HL-60/S4 (cell line): ENCODE results near the gene WDR7.
"Not testable (repeated sequence)": the region's sequence is repeated elsewhere in the genome, so short reads cannot be mapped to it uniquely, and the experiment has no call there.

Source experiments
- in situ Hi-C: fragments of 300-500 bp; cut with MboI; formaldehyde crosslinking; loops from 2 replicates; pipeline ENCODE4 v1.14.3; 2022; ENCODE audit warnings: low sequenced_read_pairs

Gene WDR7

GRCh38 chr18:56652802-56653201 is 1.6 kb downstream of the WDR7 start:
- in situ Hi-C loops = no loop called here

DNA sequence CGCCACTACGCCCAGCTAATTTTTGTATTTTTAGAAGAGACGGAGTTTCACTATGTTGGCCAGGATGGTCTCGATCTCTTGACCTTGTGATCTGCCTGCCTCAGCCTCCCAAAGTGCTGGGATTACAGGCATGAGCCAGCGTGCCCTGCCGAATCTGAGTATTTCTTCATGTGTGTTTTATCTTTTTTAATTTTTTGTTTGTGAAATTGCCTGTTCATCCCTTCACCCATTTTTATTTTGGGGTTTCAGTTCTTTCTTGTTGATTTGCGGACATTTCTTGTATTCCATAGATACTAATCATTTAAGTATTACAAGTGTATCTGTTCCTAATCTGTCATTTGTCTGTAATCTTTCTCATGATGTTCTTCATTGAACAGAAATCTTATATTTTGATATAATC is 3.1 kb downstream of the WDR7 start:
- in situ Hi-C loops = not testable (repeated sequence)

DNA sequence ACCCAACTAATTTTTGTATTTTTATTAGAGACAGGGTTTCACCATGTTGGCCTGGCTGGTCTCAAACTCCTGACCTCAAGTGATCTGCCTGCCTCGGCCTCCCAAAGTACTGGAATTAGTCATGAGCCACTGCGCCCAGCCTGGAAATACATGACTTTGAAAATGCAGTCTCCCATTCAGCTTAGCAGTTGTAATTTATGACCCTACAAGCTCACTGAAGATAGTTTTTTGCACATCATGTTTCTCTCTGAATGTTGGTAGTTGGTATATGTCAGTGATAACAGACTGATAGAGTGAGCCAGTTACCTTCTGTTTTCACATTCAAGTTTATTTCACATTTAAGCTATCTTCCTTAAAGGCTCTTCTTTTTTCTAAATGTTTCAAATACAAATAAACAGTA is 7.1 kb downstream of the WDR7 start:
- in situ Hi-C loops = no loop called here

GRCh38 chr18:56659111-56659510 is 8.0 kb downstream of the WDR7 start:
- in situ Hi-C loops = no loop called here

GRCh38 chr18:56660655-56661054 is 9.5 kb downstream of the WDR7 start:
- in situ Hi-C loops = no loop called here

DNA sequence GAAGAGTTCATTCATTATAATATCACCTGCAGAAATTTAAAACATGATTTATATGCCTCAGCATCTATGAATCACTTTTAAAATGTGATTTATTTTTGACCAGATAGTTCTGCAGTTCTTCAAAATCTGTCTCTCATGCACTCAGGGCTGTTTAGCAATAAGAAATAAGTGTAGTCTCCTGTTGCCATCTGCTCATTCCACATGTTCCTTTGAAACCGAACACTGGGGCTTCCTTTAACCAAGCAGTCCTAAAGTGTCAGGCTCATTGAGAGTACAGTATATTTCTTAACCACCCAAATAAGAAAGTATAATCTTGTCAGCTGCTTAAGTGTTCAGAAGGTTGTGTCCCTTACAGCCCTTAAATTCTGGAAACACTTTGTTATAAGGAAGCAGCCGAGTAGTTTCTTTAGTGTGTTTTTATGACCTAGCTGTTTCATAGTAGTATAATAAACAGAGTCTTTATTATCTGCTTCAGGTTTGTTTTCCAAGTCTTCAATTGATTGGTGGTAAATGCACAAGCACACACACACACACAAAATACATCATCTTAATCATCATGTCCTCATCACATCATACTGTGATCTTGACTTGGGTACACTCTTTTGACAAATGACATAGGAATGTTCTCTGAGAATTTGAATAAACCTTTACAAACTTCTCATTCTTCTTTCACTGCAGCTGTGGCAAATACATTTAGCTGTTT is 10.4 kb downstream of the WDR7 start:
- in situ Hi-C loops = no loop called here

DNA sequence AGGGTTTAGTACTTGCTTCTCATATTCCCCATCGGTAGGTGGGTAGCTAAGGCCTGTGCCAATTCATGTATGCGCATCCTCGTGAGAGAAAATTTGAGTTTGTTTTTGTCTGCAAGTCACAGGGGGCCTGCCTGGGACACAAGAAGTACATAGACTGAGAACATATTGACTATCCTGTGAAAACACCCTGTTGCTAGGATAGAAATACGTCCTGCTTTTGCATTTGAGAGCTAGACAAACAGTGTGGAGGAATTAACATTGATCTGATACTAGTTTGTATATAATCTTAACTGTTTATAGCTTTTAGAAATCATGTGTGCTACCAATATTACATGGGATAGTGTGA is 10.9 kb downstream of the WDR7 start:
- in situ Hi-C loops = no loop called here

GRCh38 chr18:56662502-56662901 is 11.3 kb downstream of the WDR7 start:
- in situ Hi-C loops = no loop called here

DNA sequence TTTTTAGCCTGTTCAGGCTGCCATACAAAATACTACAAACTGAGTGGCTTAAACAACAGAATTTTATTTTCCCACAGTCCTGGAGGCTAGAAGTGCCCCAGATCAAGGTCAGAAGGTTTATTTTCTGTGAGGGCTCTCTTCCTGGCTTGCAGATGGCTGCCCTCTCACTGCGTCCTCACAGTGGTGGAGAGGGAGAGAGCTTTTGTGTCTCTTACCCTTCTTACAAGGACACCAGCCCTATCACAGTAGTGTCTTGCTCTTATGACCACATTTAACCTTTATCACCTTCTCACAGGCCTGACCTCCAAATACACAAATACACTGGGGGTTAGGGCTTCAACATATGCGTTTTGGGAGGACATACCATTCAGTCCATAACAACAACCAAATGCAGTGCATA is 11.7 kb downstream of the WDR7 start:
- in situ Hi-C loops = no loop called here

DNA sequence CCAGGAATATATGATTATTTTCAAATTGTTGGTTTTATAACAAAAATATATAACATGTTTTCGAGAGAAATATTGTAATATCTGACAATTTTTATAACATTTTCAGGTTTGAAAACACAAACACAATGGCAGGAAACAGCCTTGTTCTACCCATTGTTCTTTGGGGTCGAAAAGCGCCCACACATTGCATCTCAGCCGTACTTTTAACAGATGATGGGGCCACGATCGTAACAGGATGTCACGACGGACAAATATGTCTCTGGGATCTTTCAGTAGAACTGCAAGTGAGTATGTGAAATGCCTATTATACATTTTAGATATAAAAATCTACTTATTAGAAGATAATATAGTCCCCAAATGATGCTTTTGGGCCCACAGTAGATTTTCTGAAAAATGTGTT is 21.2 kb downstream of the WDR7 start:
- in situ Hi-C loops = no loop called here

- in situ Hi-C loops = no loop called here
Measured at GRCh38 chr18:56672981-56673380, 21.8 kb downstream of the WDR7 start.

GRCh38 chr18:56676639-56677038 is 25.5 kb downstream of the WDR7 start:
- in situ Hi-C loops = no loop called here

- in situ Hi-C loops = no loop called here
Measured at GRCh38 chr18:56678836-56679565, 27.8 kb downstream of the WDR7 start.

DNA sequence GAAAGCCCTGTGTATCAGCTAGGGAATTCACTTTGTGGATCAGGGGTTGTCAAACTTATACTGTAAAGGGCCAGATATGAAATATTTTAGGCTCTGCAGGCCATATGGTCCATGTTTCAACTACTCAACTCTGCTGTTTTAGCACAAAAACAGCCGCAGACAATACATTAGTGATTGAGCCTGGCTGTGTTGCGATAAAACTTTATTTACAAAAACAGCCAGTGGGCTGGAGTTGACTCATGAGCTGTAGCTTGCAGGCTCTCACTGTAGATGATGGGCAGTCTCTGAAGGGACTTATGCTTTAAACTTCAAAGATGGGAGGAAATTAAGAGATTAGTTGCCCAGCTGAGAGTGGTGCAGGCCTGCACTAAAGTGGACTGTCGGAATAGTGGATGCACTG is 33.1 kb downstream of the WDR7 start:
- in situ Hi-C loops = no loop called here

DNA sequence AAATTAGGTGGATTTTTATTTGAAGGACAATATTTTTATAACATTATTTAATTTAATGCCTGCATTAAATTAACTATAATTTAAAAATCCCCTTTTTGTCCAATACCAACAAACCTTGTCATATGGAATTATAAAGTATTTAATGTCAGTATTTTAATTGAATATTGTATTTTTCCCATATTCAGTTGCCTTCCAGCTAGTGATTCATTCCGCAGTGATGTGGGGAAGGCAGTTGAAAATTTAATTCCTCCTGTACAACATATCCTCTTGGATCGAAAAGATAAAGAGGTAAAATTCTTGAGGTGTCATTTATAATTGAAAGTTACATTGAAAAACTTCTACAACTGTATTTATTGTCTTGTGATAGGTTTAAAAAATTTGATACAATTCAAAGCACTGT is 40.4 kb downstream of the WDR7 start:
- in situ Hi-C loops = no loop called here

DNA sequence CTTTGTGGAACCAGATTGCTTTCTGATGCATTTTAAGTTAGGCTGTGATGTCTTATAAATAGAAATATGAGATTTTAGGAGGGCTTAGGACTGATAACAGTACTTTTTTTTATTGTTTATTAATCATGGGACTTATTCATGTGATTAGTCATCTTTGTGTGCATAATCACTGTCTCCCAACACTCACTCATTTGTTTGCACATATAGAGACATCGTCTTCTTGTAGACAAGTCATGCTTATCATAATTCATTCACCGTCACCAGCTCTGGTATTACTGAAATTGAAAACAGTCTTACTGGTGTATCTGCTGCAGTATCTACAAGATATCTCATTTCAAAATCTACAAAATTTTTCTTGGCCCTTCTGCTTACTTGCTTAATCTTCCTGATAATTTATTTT is 45.8 kb downstream of the WDR7 start:
- in situ Hi-C loops = no loop called here

GRCh38 chr18:56702946-56703345 is 51.8 kb downstream of the WDR7 start:
- in situ Hi-C loops = no loop called here

GRCh38 chr18:56709463-56709862 is 58.3 kb downstream of the WDR7 start:
- in situ Hi-C loops = no loop called here

- in situ Hi-C loops = no loop called here
Measured at GRCh38 chr18:56711708-56712445, 60.7 kb downstream of the WDR7 start.

DNA sequence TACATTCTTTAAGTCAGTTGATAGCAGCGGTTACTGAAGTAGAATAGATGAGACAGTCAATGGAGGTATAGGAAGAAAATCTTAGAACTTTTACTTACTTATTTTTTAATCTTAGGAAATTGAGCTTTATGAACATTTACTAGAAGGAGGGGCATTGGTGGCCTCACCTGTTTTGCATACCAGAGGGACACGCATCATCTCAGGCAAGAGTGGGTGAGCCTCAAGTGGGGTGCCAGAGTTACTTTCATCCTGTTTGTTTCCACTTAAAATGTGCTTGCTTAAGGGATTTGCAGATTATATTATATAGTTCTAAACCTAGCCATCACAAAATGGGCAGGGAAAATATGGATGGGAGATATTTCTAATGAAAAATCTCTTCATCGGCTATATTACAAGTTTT is 61.6 kb downstream of the WDR7 start:
- in situ Hi-C loops = no loop called here

- in situ Hi-C loops = no loop called here
Measured at GRCh38 chr18:56715121-56715520, 64.0 kb downstream of the WDR7 start.

- in situ Hi-C loops = no loop called here
Measured at GRCh38 chr18:56716692-56717146, 65.6 kb downstream of the WDR7 start.
